NCI-H2171 treated with DMSO at 0.1 percent for 48 hours (cell line): Measurements from ENCODE around the gene ARHGAP11B.
"Not testable (repeated sequence)": the region's sequence is repeated elsewhere in the genome, so short reads cannot be mapped to it uniquely, and the experiment has no call there.

ENCODE experiments used
- DNase-seq: peaks from one replicate; lab custom pipeline; 2025; lab: John Stamatoyannopoulos, UW

ARHGAP11B gene

GRCh38 chr15:30625436-30626193, at the start of gene ARHGAP11B:
TSS of gene ARHGAP11B (plus strand) at chr15:30626128.
- DNase-seq = not testable (repeated sequence)

GRCh38 chr15:30579394-30579970, 46.4 kb upstream of the ARHGAP11B start:
- DNase-seq = not testable (repeated sequence)

GRCh38 chr15:30580716-30581115, 45.2 kb upstream of the ARHGAP11B start:
- not testable (repeated sequence) for DNase-seq

GRCh38 chr15:30598953-30599352, 27.0 kb upstream of the ARHGAP11B start:
- not testable (repeated sequence) for DNase-seq

- DNase-seq = not testable (repeated sequence)
Measured at GRCh38 chr15:30603796-30604195, 22.1 kb upstream of the ARHGAP11B start, which contains the start of gene GOLGA8H. TSS of gene GOLGA8H (plus strand) at chr15:30604028. CDS start at chr15:30604126, 98 bp downstream.

- not testable (repeated sequence) for DNase-seq
Measured at GRCh38 chr15:30612271-30612670, 13.7 kb upstream of the ARHGAP11B start.

- DNase-seq = not testable (repeated sequence)
Measured at GRCh38 chr15:30621342-30621741, 4.6 kb upstream of the ARHGAP11B start.

- DNase-seq = not testable (repeated sequence)
Measured at GRCh38 chr15:30626194-30626565, 252 bp downstream of the ARHGAP11B start.

- not testable (repeated sequence) for DNase-seq
Measured at GRCh38 chr15:30626632-30627031, 704 bp downstream of the ARHGAP11B start.

GRCh38 chr15:30650012-30650929, 24.3 kb downstream of the ARHGAP11B start:
- DNase-seq = no peak

- DNase-seq = peak; percentile 29
Measured at GRCh38 chr15:30661154-30661553, 35.2 kb downstream of the ARHGAP11B start.

- DNase-seq = not testable (repeated sequence)
Measured at GRCh38 chr15:30669621-30670020, 43.7 kb downstream of the ARHGAP11B start.

- no peak for DNase-seq
Measured at GRCh38 chr15:30670056-30670455, 44.1 kb downstream of the ARHGAP11B start.

- no peak for DNase-seq
Measured at GRCh38 chr15:30671309-30671708, 45.4 kb downstream of the ARHGAP11B start.

- no peak for DNase-seq
Measured at GRCh38 chr15:30675126-30675525, 49.2 kb downstream of the ARHGAP11B start.

GRCh38 chr15:30675891-30676290, 50.0 kb downstream of the ARHGAP11B start:
- not testable (repeated sequence) for DNase-seq

GRCh38 chr15:30680997-30681396, 55.1 kb downstream of the ARHGAP11B start:
- DNase-seq = not testable (repeated sequence)

GRCh38 chr15:30685709-30686285, 59.9 kb downstream of the ARHGAP11B start:
- DNase-seq = not testable (repeated sequence)

GRCh38 chr15:30686651-30687050, 60.7 kb downstream of the ARHGAP11B start:
- not testable (repeated sequence) for DNase-seq
